Hematopoietic multipotent progenitor cell treated with erythropoietin and hydrocortisone succinate and interleukin-3 and kit ligand, for 4 days (in vitro differentiated cells): ENCODE results near the gene LIM2.

Experiments used
- DNase-seq: peaks from one replicate; pipeline ENCODE4 v3.0.0-alpha.2; 2015

Gene LIM2

GRCh38 chr19:51338563-51339312, 49.0 kb downstream of the LIM2 start:
- DNase-seq: peak; percentile 92

- DNase-seq: no peak
Observed at GRCh38 chr19:51337861-51338562, 49.8 kb downstream of the LIM2 start.

- no peak for DNase-seq
Observed at GRCh38 chr19:51337141-51337860, 50.5 kb downstream of the LIM2 start.

- DNase-seq: peak; percentile 32
Observed at GRCh38 chr19:51333836-51334460, 53.8 kb downstream of the LIM2 start.

GRCh38 chr19:51331716-51332115, 56.1 kb downstream of the LIM2 start:
- no peak for DNase-seq

GRCh38 chr19:51331193-51331592, 56.6 kb downstream of the LIM2 start:
- no peak for DNase-seq

GRCh38 chr19:51330366-51330765, 57.4 kb downstream of the LIM2 start:
- DNase-seq: no peak
